HEK293T (cell line): ENCODE results near the gene TNPO3.

ENCODE experiments used
- CTCF ChIA-PET: fragments of 350-600 bp; formaldehyde crosslinking; extraction: SDS; loops from one replicate; lab custom pipeline; 2021; ENCODE audit warnings: antibody characterized with exemption, inconsistent platforms; lab: Yijun Ruan, JAX
- POLR2A ChIA-PET: fragments of 350-600 bp; formaldehyde crosslinking; extraction: SDS; loops from one replicate; lab custom pipeline; 2020; ENCODE audit warnings: antibody characterized with exemption, inconsistent platforms; lab: Yijun Ruan, JAX
- DNase-seq: peaks from one replicate; pipeline ENCODE4 v3.0.0; 2012; ENCODE audit warnings: mixed read lengths; ENCODE audit errors: extremely low spot score
- ARNT ChIP-seq: fragments of 450-650 bp; IDR thresholded peaks from 2 replicates; pipeline ENCODE4 v1.6.1; 2017; ENCODE audit warnings: mild to moderate bottlenecking
- BHLHE40 ChIP-seq: fragments of 450-650 bp; IDR thresholded peaks from 2 replicates; pipeline ENCODE4 v1.6.1; 2016; ENCODE audit warnings: mild to moderate bottlenecking, moderate library complexity, borderline replicate concordance
- CTBP1 ChIP-seq: fragments of 450-650 bp; IDR thresholded peaks from 2 replicates; pipeline ENCODE4 v1.6.1; 2016; ENCODE audit warnings: borderline replicate concordance
- ELF4 ChIP-seq: fragments of 450-650 bp; IDR thresholded peaks from 2 replicates; pipeline ENCODE4 v1.6.1; 2017; ENCODE audit warnings: antibody characterized with exemption
- FOXA1 ChIP-seq: fragments of 450-650 bp; IDR thresholded peaks from 2 replicates; pipeline ENCODE4 v1.6.1; 2016; ENCODE audit warnings: mild to moderate bottlenecking
- FOXK2 ChIP-seq: fragments of 450-650 bp; IDR thresholded peaks from 2 replicates; pipeline ENCODE4 v1.6.1; 2016; ENCODE audit warnings: mild to moderate bottlenecking
- FOXM1 ChIP-seq: fragments of 450-650 bp; IDR thresholded peaks from 2 replicates; pipeline ENCODE4 v1.6.1; 2017; ENCODE audit warnings: mild to moderate bottlenecking, borderline replicate concordance
- HDGF ChIP-seq: fragments of 450-650 bp; IDR thresholded peaks from 2 replicates; pipeline ENCODE4 v1.6.1; 2017; ENCODE audit warnings: antibody characterized with exemption, borderline replicate concordance
- L3MBTL2 ChIP-seq: fragments of 450-650 bp; conservative IDR thresholded peaks from 2 replicates; pipeline ENCODE4 v1.6.1; 2016; ENCODE audit warnings: mild to moderate bottlenecking
- LEF1 ChIP-seq: fragments of 450-650 bp; IDR thresholded peaks from 2 replicates; pipeline ENCODE4 v1.6.1; 2017; ENCODE audit warnings: mild to moderate bottlenecking, borderline replicate concordance
- NFRKB ChIP-seq: fragments of 450-650 bp; IDR thresholded peaks from 2 replicates; pipeline ENCODE4 v1.6.1; 2016; ENCODE audit warnings: mild to moderate bottlenecking, moderate library complexity
- SP1 ChIP-seq: fragments of 450-650 bp; IDR thresholded peaks from 2 replicates; pipeline ENCODE4 v1.6.1; 2017
- SUZ12 ChIP-seq: fragments of 450-650 bp; IDR thresholded peaks from 2 replicates; pipeline ENCODE4 v1.6.1; 2016; ENCODE audit warnings: mild to moderate bottlenecking
- TARDBP ChIP-seq: fragments of 450-650 bp; IDR thresholded peaks from 2 replicates; pipeline ENCODE4 v1.6.1; 2016
- ZNF384 ChIP-seq: fragments of 450-650 bp; IDR thresholded peaks from 2 replicates; pipeline ENCODE4 v1.6.1; 2016
- TF ChIP-seq, protein P1 (sequence below): fragments of 450-650 bp; IDR thresholded peaks from 2 replicates; pipeline ENCODE4 v1.6.1; 2016

TNPO3 gene

GRCh38 chr7:128939075-128939860 lies 115.6 kb downstream of the TNPO3 start:
- CTCF ChIA-PET = interaction anchor here (1.0 kb wide), 1 partner anchor 17 kb away, joined by 4 read pairs; no protein-coding TSS in a partner anchor
- TF ChIP-seq FOXM1 = no peak
- TF ChIP-seq ARNT = no peak
- no peak for TF ChIP-seq FOXK2
- no peak for TF ChIP-seq FOXA1
- no peak for TF ChIP-seq BHLHE40
- no peak for TF ChIP-seq ELF4
- TF ChIP-seq LEF1 = no peak
- TF ChIP-seq TARDBP = no peak
- POLR2A ChIA-PET = no interaction called here
- DNase-seq = no peak

GRCh38 chr7:128938544-128939074 lies 116.3 kb downstream of the TNPO3 start:
- CTCF ChIA-PET = no interaction called here

DNA sequence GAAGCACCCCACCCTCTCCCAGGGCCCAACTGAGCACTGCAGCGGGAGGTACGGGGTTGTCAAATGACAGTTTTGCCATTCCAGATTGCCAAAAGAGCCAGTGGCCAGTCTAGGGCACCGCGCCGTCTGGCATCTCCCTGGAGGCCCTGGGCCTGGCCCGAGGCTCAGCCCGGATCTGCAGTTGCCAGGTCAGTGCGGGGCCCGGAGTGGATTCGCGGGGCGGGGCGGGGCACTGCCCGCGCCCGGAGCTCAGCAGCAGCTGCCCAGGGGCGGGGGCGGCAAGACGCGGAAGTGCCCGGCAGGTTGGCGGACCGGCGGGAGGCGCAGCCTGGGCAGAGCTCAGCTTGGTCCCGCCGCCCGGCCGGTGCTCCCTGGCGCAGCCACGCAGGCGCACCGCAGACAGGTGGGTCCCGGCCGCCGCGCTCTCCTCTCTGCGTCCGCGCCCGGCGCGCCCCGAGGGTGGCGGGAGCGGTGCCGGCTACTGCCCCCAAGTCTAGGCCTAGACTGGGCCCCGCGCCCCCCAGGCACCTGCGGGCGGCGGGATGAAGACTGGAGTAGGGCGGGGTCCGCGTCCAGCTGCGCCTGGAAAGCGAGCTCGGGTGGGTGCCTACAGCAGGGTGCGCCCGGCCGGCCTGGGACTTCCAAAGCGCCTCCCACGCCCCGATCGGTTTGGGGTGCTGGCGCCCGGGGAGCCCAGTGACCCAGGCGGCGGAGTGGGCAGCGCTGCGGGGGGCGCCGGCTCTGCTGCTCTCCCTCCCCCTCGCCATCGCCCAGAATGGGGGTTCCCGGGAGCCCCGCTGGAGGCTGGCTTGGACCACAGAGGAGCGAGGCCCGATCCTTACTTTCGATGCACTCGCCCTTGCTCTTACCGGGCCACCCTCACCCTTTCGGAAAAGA lies 117.0 kb downstream of the TNPO3 start, which contains the start of gene IRF5:
Gene IRF5, plus strand, starts transcription at position 281 of the 897 bp plus-strand sequence. CDS start 4,155 bp downstream, outside the sequence.
- TF ChIP-seq FOXK2 (no peak), FOXM1 (no peak), LEF1 (no peak), HDGF (no peak), ARNT (no peak), CTBP1 (no peak), BHLHE40 (no peak), L3MBTL2 (no peak), ZNF384 (no peak), TARDBP (no peak), SUZ12 (no peak), FOXA1 (no peak), NFRKB (no peak), SP1 (no peak), ELF4 (no peak)
- TF ChIP-seq, protein P1, sequence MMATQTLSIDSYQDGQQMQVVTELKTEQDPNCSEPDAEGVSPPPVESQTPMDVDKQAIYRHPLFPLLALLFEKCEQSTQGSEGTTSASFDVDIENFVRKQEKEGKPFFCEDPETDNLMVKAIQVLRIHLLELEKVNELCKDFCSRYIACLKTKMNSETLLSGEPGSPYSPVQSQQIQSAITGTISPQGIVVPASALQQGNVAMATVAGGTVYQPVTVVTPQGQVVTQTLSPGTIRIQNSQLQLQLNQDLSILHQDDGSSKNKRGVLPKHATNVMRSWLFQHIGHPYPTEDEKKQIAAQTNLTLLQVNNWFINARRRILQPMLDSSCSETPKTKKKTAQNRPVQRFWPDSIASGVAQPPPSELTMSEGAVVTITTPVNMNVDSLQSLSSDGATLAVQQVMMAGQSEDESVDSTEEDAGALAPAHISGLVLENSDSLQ = no peak
- POLR2A ChIA-PET = no interaction called here
- CTCF ChIA-PET = no interaction called here
- no peak for DNase-seq

More at GRCh38 chr7:128938544-128939074, 116.3 kb downstream of the TNPO3 start:
- POLR2A ChIA-PET = no interaction called here
- no peak for TF ChIP-seq L3MBTL2
- TF ChIP-seq LEF1 = no peak
- TF ChIP-seq TARDBP = no peak
- TF ChIP-seq BHLHE40 = no peak
- TF ChIP-seq FOXK2 = no peak
- no peak for TF ChIP-seq ARNT
- TF ChIP-seq CTBP1 = no peak
- no peak for TF ChIP-seq HDGF
- no peak for TF ChIP-seq FOXM1
- TF ChIP-seq ZNF384 = no peak
- no peak for TF ChIP-seq ELF4
- TF ChIP-seq SUZ12 = no peak
- no peak for TF ChIP-seq SP1
- TF ChIP-seq, protein P1 = no peak
- TF ChIP-seq FOXA1 = no peak
- no peak for DNase-seq

DNA sequence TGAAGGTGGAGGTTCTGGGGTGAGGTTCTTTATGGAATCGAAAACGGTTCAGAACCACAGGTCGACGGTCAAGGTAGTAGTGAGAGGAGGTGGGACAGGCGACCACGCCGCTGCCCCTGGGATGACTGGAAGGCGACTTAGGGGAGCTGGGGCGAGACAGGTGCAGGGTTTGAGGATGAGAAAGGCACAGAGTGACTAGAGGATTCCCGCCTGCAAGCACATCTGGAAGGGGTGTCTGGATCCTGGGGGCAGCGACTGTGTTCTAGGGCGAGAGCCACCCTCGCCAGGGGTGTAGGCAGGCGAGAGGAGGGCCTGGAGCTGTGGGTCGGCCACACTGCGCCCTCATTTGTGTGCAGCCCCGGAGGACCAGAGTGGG lies 117.7 kb downstream of the TNPO3 start:
- ChIA-PET POLR2A (no interaction called here), CTCF (no interaction called here)
- no peak for DNase-seq
- TF ChIP-seq TARDBP = no peak
- no peak for TF ChIP-seq ARNT
- no peak for TF ChIP-seq L3MBTL2
- no peak for TF ChIP-seq ELF4

DNA sequence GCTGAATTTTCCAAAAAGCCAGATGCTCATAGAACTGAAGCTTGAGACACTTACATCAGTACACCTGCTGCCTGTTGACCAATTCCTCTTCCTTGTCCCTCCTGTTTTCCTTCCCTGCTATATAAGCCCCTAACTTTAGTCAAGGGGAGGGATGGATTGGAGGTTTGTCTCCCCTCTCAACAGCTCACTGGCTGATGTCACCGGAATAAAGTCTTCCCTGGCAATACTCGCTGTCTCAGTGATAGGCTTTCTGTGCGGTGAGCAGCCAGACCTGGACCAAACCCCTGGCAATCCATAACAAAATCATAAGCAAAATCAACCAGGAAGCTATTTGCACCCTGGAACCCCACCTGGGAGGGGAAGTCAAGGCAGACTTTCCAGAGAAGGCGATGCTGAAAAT lies 118.1 kb downstream of the TNPO3 start:
- no peak for TF ChIP-seq FOXA1
- TF ChIP-seq FOXK2 = no peak
- no peak for TF ChIP-seq ZNF384
- TF ChIP-seq HDGF = no peak
- ChIA-PET POLR2A (no interaction called here), CTCF (no interaction called here)
- no peak for DNase-seq

GRCh38 chr7:128935342-128935730 lies 119.6 kb downstream of the TNPO3 start:
- POLR2A ChIA-PET = no interaction called here
- no peak for DNase-seq
- no peak for TF ChIP-seq FOXA1
- no peak for TF ChIP-seq FOXK2
- TF ChIP-seq LEF1 = no peak
- no peak for TF ChIP-seq SUZ12
- no peak for TF ChIP-seq ZNF384
- TF ChIP-seq TARDBP = no peak
- TF ChIP-seq L3MBTL2 = no peak
- TF ChIP-seq SP1 = no peak
- TF ChIP-seq ELF4 = no peak
- TF ChIP-seq ARNT = no peak
- TF ChIP-seq HDGF = no peak
- CTCF ChIA-PET = interaction anchor here (0.5 kb wide), 1 partner anchor 156 kb away, joined by 3 read pairs; no protein-coding TSS in a partner anchor
